Astrocyte of the hippocampus (primary cell): ENCODE measurements around the gene ADGRB2.

Source experiments
- DNase-seq: peaks from one replicate; pipeline ENCODE4 v3.0.0; 2011; ENCODE audit warnings: low read depth, low spot score

Gene ADGRB2

GRCh38 chr1:31783846-31784245 lies 19.7 kb upstream of the ADGRB2 start:
- no peak for DNase-seq

- DNase-seq, result peak; percentile 61
Observed at GRCh38 chr1:31782421-31783410, 18.6 kb upstream of the ADGRB2 start.

GRCh38 chr1:31781756-31782371 lies 17.7 kb upstream of the ADGRB2 start:
- peak; percentile 61 for DNase-seq

- DNase-seq, result no peak
Observed at GRCh38 chr1:31781138-31781755, 17.1 kb upstream of the ADGRB2 start.

- DNase-seq, result no peak
Observed at GRCh38 chr1:31780632-31781031, 16.5 kb upstream of the ADGRB2 start.

- no peak for DNase-seq
Observed at GRCh38 chr1:31779687-31780086, 15.5 kb upstream of the ADGRB2 start.

- DNase-seq, result no peak
Observed at GRCh38 chr1:31778763-31779488, 14.8 kb upstream of the ADGRB2 start.

GRCh38 chr1:31776516-31776915 lies 12.4 kb upstream of the ADGRB2 start:
- no peak for DNase-seq

GRCh38 chr1:31776032-31776431 lies 11.9 kb upstream of the ADGRB2 start:
- no peak for DNase-seq

- DNase-seq, result no peak
Observed at GRCh38 chr1:31775210-31775999, 11.3 kb upstream of the ADGRB2 start.

GRCh38 chr1:31774495-31774894 lies 10.4 kb upstream of the ADGRB2 start:
- no peak for DNase-seq

- DNase-seq, result no peak
Observed at GRCh38 chr1:31773861-31774260, 9.7 kb upstream of the ADGRB2 start.

- DNase-seq, result no peak
Observed at GRCh38 chr1:31772669-31773248, 8.6 kb upstream of the ADGRB2 start.

- peak; percentile 46 for DNase-seq
Observed at GRCh38 chr1:31771891-31772668, 7.9 kb upstream of the ADGRB2 start.

- peak; percentile 30 for DNase-seq
Observed at GRCh38 chr1:31769720-31770390, 5.7 kb upstream of the ADGRB2 start.

GRCh38 chr1:31768939-31769704 lies 5.0 kb upstream of the ADGRB2 start:
- no peak for DNase-seq

GRCh38 chr1:31768407-31768907 lies 4.3 kb upstream of the ADGRB2 start:
- DNase-seq, result no peak

GRCh38 chr1:31767225-31767624 lies 3.1 kb upstream of the ADGRB2 start:
- no peak for DNase-seq
